ENCODE measurements around the gene PANX1.

DNA sequence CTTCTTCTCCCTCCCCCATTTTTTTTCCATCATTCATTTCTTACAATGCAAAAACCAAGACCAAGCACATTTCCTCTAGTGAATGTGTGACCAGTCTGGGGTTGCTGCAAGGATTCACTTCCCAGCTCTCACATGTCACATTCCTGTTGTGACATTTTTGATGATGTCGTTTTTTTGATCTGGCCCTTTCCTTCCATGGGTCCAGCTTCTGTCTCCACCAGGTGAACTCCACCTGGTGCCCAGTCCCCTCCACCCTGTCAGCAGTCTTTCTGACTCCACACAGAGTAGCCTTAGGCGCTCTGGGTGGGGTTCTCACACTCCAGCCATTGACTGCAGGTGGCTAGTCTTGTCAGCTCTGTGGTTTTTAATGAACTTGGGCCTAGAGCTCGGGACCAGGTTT is 15.6 kb downstream of the PANX1 start:
- TF ChIP-seq, protein P1, sequence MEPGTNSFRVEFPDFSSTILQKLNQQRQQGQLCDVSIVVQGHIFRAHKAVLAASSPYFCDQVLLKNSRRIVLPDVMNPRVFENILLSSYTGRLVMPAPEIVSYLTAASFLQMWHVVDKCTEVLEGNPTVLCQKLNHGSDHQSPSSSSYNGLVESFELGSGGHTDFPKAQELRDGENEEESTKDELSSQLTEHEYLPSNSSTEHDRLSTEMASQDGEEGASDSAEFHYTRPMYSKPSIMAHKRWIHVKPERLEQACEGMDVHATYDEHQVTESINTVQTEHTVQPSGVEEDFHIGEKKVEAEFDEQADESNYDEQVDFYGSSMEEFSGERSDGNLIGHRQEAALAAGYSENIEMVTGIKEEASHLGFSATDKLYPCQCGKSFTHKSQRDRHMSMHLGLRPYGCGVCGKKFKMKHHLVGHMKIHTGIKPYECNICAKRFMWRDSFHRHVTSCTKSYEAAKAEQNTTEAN (CRISPR knock-in tag; IDR thresholded peaks at IDR 0.05): no peak
- TF ChIP-seq, protein P2, sequence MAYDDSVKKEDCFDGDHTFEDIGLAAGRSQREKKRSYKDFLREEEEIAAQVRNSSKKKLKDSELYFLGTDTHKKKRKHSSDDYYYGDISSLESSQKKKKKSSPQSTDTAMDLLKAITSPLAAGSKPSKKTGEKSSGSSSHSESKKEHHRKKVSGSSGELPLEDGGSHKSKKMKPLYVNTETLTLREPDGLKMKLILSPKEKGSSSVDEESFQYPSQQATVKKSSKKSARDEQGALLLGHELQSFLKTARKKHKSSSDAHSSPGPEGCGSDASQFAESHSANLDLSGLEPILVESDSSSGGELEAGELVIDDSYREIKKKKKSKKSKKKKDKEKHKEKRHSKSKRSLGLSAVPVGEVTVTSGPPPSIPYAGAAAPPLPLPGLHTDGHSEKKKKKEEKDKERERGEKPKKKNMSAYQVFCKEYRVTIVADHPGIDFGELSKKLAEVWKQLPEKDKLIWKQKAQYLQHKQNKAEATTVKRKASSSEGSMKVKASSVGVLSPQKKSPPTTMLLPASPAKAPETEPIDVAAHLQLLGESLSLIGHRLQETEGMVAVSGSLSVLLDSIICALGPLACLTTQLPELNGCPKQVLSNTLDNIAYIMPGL (CRISPR knock-in tag; IDR thresholded peaks at IDR 0.05): no peak
- TF ChIP-seq CTCF (IDR thresholded peaks at IDR 0.05): no peak
- no peak for TF ChIP-seq FOXP1 (CRISPR knock-in tag; IDR thresholded peaks at IDR 0.05; ENCODE audit: borderline replicate concordance)
- TF ChIP-seq RORB (CRISPR knock-in tag; IDR thresholded peaks at IDR 0.05): no peak
- no peak for TF ChIP-seq ESRRA (CRISPR knock-in tag; IDR thresholded peaks at IDR 0.05; ENCODE audit: borderline replicate concordance)
- TF ChIP-seq GABPB1 (CRISPR knock-in tag; IDR thresholded peaks at IDR 0.05): no peak
- no peak for TF ChIP-seq TEAD4 (CRISPR knock-in tag; IDR thresholded peaks at IDR 0.05)
- TF ChIP-seq, protein P3, sequence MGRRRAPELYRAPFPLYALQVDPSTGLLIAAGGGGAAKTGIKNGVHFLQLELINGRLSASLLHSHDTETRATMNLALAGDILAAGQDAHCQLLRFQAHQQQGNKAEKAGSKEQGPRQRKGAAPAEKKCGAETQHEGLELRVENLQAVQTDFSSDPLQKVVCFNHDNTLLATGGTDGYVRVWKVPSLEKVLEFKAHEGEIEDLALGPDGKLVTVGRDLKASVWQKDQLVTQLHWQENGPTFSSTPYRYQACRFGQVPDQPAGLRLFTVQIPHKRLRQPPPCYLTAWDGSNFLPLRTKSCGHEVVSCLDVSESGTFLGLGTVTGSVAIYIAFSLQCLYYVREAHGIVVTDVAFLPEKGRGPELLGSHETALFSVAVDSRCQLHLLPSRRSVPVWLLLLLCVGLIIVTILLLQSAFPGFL (CRISPR knock-in tag; IDR thresholded peaks at IDR 0.05; ENCODE audit: borderline replicate concordance): no peak
- TF ChIP-seq ATF6 (CRISPR knock-in tag; IDR thresholded peaks at IDR 0.05): no peak
- TF ChIP-seq JUN (CRISPR knock-in tag; IDR thresholded peaks at IDR 0.05): no peak

Data from WTC11 (cell line).